ENCODE data around the gene MEF2C.

DNA sequence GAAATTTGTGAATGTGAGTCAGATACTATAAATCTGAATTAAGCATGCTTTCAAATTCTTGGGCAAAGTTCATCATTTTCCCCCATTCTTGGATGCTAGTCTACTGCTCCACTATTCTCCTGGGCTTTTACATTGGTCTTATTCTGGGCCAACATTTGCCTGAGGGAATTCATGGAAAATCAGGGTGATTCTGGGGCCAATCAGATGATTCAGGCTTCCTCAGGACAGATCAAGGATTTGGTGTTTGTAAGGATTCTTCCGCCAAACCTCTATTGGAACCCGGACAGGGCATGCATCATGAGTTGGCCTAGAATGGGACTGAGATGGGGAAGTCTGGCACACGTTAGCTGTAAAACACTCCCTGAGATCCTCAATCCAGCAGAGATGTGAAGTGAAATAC is 113.8 kb downstream of the MEF2C start:
- TF ChIP-seq, protein P1, sequence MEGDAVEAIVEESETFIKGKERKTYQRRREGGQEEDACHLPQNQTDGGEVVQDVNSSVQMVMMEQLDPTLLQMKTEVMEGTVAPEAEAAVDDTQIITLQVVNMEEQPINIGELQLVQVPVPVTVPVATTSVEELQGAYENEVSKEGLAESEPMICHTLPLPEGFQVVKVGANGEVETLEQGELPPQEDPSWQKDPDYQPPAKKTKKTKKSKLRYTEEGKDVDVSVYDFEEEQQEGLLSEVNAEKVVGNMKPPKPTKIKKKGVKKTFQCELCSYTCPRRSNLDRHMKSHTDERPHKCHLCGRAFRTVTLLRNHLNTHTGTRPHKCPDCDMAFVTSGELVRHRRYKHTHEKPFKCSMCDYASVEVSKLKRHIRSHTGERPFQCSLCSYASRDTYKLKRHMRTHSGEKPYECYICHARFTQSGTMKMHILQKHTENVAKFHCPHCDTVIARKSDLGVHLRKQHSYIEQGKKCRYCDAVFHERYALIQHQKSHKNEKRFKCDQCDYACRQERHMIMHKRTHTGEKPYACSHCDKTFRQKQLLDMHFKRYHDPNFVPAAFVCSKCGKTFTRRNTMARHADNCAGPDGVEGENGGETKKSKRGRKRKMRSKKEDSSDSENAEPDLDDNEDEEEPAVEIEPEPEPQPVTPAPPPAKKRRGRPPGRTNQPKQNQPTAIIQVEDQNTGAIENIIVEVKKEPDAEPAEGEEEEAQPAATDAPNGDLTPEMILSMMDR (conservative IDR thresholded peaks at IDR 0.05 in 1 of 2, IDR thresholded peaks at IDR 0.05 in 1 of 2; ENCODE audit: low read depth in 1 of 2, low read length in 2 of 2): no peak
- no peak for TF ChIP-seq EZH2 (IDR thresholded peaks at IDR 0.05; ENCODE audit: low read length, missing control alignments)
